ENCODE data around the gene AMER2.
"Not testable (repeated sequence)": the region's sequence is repeated elsewhere in the genome, so short reads cannot be mapped to it uniquely, and the experiment has no call there.

Gene AMER2

GRCh38 chr13:25165663-25166062 is 6.4 kb downstream of the AMER2 start:
- TF ChIP-seq CTCF (IDR thresholded peaks at IDR 0.05; ENCODE audit: low read length, missing control alignments) = no peak
- no peak for DNase-seq (ENCODE audit: low read depth)

GRCh38 chr13:25165163-25165562 is 6.9 kb downstream of the AMER2 start:
- not testable (repeated sequence) for H3K4me3 ChIP-seq (replicated peaks; ENCODE audit: low read depth, low read length); DNase-seq (ENCODE audit: low read depth)

More at GRCh38 chr13:25165663-25166062, 6.4 kb downstream of the AMER2 start:
- no peak overlapping the region for H3K4me3 ChIP-seq (replicated peaks; ENCODE audit: low read depth, low read length)

- no peak for TF ChIP-seq CTCF (IDR thresholded peaks at IDR 0.05; ENCODE audit: low read length, missing control alignments)
- DNase-seq (ENCODE audit: low read depth) = no peak
- H3K4me3 ChIP-seq (replicated peaks; ENCODE audit: low read depth, low read length) = no peak overlapping the region
Observed at GRCh38 chr13:25157681-25158080, 14.4 kb downstream of the AMER2 start.

- DNase-seq (ENCODE audit: low read depth) = no peak
- TF ChIP-seq CTCF (IDR thresholded peaks at IDR 0.05; ENCODE audit: low read length, missing control alignments) = no peak
- H3K4me3 ChIP-seq (replicated peaks; ENCODE audit: low read depth, low read length) = no peak overlapping the region
Observed at GRCh38 chr13:25153736-25154135, 18.4 kb downstream of the AMER2 start.

- no peak overlapping the region for H3K4me3 ChIP-seq (replicated peaks; ENCODE audit: low read depth, low read length)
- DNase-seq (ENCODE audit: low read depth) = no peak
Observed at GRCh38 chr13:25151626-25152195, 20.4 kb downstream of the AMER2 start.

GRCh38 chr13:25149711-25150110 is 22.4 kb downstream of the AMER2 start:
- H3K4me3 ChIP-seq (replicated peaks; ENCODE audit: low read depth, low read length) = no peak overlapping the region
- no peak for DNase-seq (ENCODE audit: low read depth)
- TF ChIP-seq CTCF (IDR thresholded peaks at IDR 0.05; ENCODE audit: low read length, missing control alignments) = no peak

More at GRCh38 chr13:25151626-25152195, 20.4 kb downstream of the AMER2 start:
- no peak for TF ChIP-seq CTCF (IDR thresholded peaks at IDR 0.05; ENCODE audit: low read length, missing control alignments)

GRCh38 chr13:25148402-25148771 is 23.7 kb downstream of the AMER2 start:
- H3K4me3 ChIP-seq (replicated peaks; ENCODE audit: low read depth, low read length) = no peak overlapping the region
- no peak for TF ChIP-seq CTCF (IDR thresholded peaks at IDR 0.05; ENCODE audit: low read length, missing control alignments)
- no peak for DNase-seq (ENCODE audit: low read depth)

Data from fibroblast of pulmonary artery (primary cell).